Activated CD4-positive, alpha-beta T cell treated with anti-CD3 and anti-CD28 coated beads, Interleukin-2, amount 10 ng/mL, durations not matched to agents 7 days and 5 days (primary cell): Measurements from ENCODE around the gene PDXP. TPM values are rescaled to one million over a fixed set of nuclear protein-coding genes. Genes with fewer than 3 reads are reported as not detected.

Source experiments
- CTCF ChIA-PET: fragments of 350-600 bp; sonication (Branson Sonifier 250); formaldehyde crosslinking; loops from one replicate; lab custom pipeline; 2021; ENCODE audit warnings: antibody characterized with exemption; lab: Charles Lee
- POLR2A ChIA-PET: fragments of 350-600 bp; sonication (Branson Sonifier 250); formaldehyde crosslinking; loops from one replicate; lab custom pipeline; 2021; ENCODE audit warnings: antibody characterized with exemption; lab: Charles Lee
- DNase-seq: peaks from one replicate; pipeline ENCODE4 v3.0.0-alpha.2; 2020
- H3K27ac Mint-ChIP-seq: one replicate; pipeline ENCODE4 v1.8.0; 2021; ENCODE audit warnings: mild to moderate bottlenecking, moderate library complexity, mixed read lengths
- H3K27me3 Mint-ChIP-seq: one replicate; pipeline ENCODE4 v1.8.0; 2021; ENCODE audit warnings: mixed read lengths
- H3K36me3 Mint-ChIP-seq: one replicate; pipeline ENCODE4 v1.8.0; 2021; ENCODE audit warnings: low read depth, mixed read lengths
- H3K4me1 Mint-ChIP-seq: one replicate; pipeline ENCODE4 v1.8.0; 2021; ENCODE audit warnings: mixed read lengths
- H3K4me3 Mint-ChIP-seq: one replicate; pipeline ENCODE4 v1.8.0; 2021; ENCODE audit warnings: mild to moderate bottlenecking, moderate library complexity, mixed read lengths
- H3K9me3 Mint-ChIP-seq: one replicate; pipeline ENCODE4 v1.8.0; 2021; ENCODE audit warnings: mixed read lengths
- total RNA-seq, 2 experiments: library from RNA; stranded (reverse); gene quantifications; one replicate each; pipeline ENCODE4 v1.2.3, GENCODE V29; 2021

The PDXP gene
- total RNA-seq, 2 experiments from 2014 or later = 21.5 to 21.8 TPM

GRCh38 chr22:37621352-37621860 is 37.1 kb upstream of the PDXP start:
- H3K9me3 Mint-ChIP-seq = no peaks in the 10 kb centered on the region
- H3K27ac Mint-ChIP-seq = no peak overlapping the region
- H3K4me3 Mint-ChIP-seq = no peak overlapping the region
- DNase-seq = no peak
- peaks cover 31% of the 10 kb centered on the region for H3K36me3 Mint-ChIP-seq
- POLR2A ChIA-PET = no interaction called here
- peaks cover 21% of the 10 kb centered on the region for H3K4me1 Mint-ChIP-seq
- H3K27me3 Mint-ChIP-seq = no peaks in the 10 kb centered on the region
- CTCF ChIA-PET = interaction anchor here (1.1 to 1.7 kb wide), 4 partner anchors 13 to 74 kb away, joined by 3 to 9 read pairs (median 4); no protein-coding TSS in a partner anchor

- H3K27me3 Mint-ChIP-seq = no peaks in the 10 kb centered on the region
- H3K27ac Mint-ChIP-seq = peak overlapping the region; percentile 81
- POLR2A ChIA-PET = no interaction called here
- H3K4me3 Mint-ChIP-seq = no peak overlapping the region
- peak; percentile 79 for DNase-seq
- H3K36me3 Mint-ChIP-seq = peaks cover 26% of the 10 kb centered on the region
- peaks cover 40% of the 10 kb centered on the region for H3K4me1 Mint-ChIP-seq
- no peaks in the 10 kb centered on the region for H3K9me3 Mint-ChIP-seq
- CTCF ChIA-PET = interaction anchor here (0.8 to 12.6 kb wide), 5 partner anchors 10 to 73 kb away, joined by 3 to 127 read pairs (median 4); partner anchors contain the start of gene SH3BP1
Observed at GRCh38 chr22:37623075-37624016, 35.2 kb upstream of the PDXP start.

GRCh38 chr22:37624017-37624365 is 34.5 kb upstream of the PDXP start:
- DNase-seq = no peak
- no peaks in the 10 kb centered on the region for H3K9me3 Mint-ChIP-seq
- no peaks in the 10 kb centered on the region for H3K27me3 Mint-ChIP-seq
- no peak overlapping the region for H3K4me3 Mint-ChIP-seq
- ChIA-PET CTCF (interaction anchor here (1.0 to 12.6 kb wide), 3 partner anchors 9 to 19 kb away, joined by 4 to 127 read pairs (median 6); partner anchors contain the start of gene SH3BP1), POLR2A (no interaction called here)
- H3K36me3 Mint-ChIP-seq = peaks cover 22% of the 10 kb centered on the region
- H3K27ac Mint-ChIP-seq = no peak overlapping the region
- peaks cover 46% of the 10 kb centered on the region for H3K4me1 Mint-ChIP-seq

GRCh38 chr22:37624876-37625275 is 33.6 kb upstream of the PDXP start:
- Mint-ChIP-seq H3K9me3 (no peaks in the 10 kb centered on the region), H3K4me1 (peaks cover 50% of the 10 kb centered on the region), H3K4me3 (no peak overlapping the region)

GRCh38 chr22:37625737-37626136 is 32.8 kb upstream of the PDXP start:
- ChIA-PET CTCF (interaction anchor here (0.9 to 12.6 kb wide), 7 partner anchors 9 to 58 kb away, joined by 3 to 127 read pairs (median 5); partner anchors contain the start of genes GGA1 and SH3BP1), POLR2A (no interaction called here)
- peaks cover 50% of the 10 kb centered on the region for H3K4me1 Mint-ChIP-seq
- no peak overlapping the region for H3K4me3 Mint-ChIP-seq
- H3K27me3 Mint-ChIP-seq = no peaks in the 10 kb centered on the region
- H3K27ac Mint-ChIP-seq = peak overlapping the region; percentile 89
- DNase-seq = no peak
- H3K36me3 Mint-ChIP-seq = peaks cover 14% of the 10 kb centered on the region
- no peaks in the 10 kb centered on the region for H3K9me3 Mint-ChIP-seq

More at GRCh38 chr22:37624876-37625275, 33.6 kb upstream of the PDXP start:
- no peak for DNase-seq
- no peaks in the 10 kb centered on the region for H3K27me3 Mint-ChIP-seq
- CTCF ChIA-PET = interaction anchor here (0.6 to 12.6 kb wide), 7 partner anchors 8 to 58 kb away, joined by 3 to 127 read pairs (median 5); partner anchors contain the start of gene SH3BP1
- H3K27ac Mint-ChIP-seq = peak overlapping the region; percentile 61
- POLR2A ChIA-PET = no interaction called here
- H3K36me3 Mint-ChIP-seq = peaks cover 19% of the 10 kb centered on the region

GRCh38 chr22:37626144-37626543 is 32.4 kb upstream of the PDXP start:
- no peak overlapping the region for H3K4me3 Mint-ChIP-seq
- no peak for DNase-seq
- peaks cover 14% of the 10 kb centered on the region for H3K36me3 Mint-ChIP-seq
- peak overlapping the region; percentile 89 for H3K27ac Mint-ChIP-seq
- ChIA-PET CTCF (interaction anchor here (0.9 to 12.6 kb wide), 6 partner anchors 10 to 17 kb away, joined by 3 to 127 read pairs (median 7); partner anchors contain the start of genes GGA1 and SH3BP1), POLR2A (interaction anchor here (0.6 kb wide), 1 partner anchor 53 kb away, joined by 11 read pairs; no protein-coding TSS in a partner anchor)
- no peaks in the 10 kb centered on the region for H3K9me3 Mint-ChIP-seq
- peaks cover 51% of the 10 kb centered on the region for H3K4me1 Mint-ChIP-seq
- no peaks in the 10 kb centered on the region for H3K27me3 Mint-ChIP-seq

- Mint-ChIP-seq H3K9me3 (no peaks in the 10 kb centered on the region), H3K4me1 (peaks cover 55% of the 10 kb centered on the region), H3K4me3 (peak overlapping the region; percentile 44), H3K27me3 (no peaks in the 10 kb centered on the region), H3K27ac (peak overlapping the region; percentile 89), H3K36me3 (peaks cover 14% of the 10 kb centered on the region)
- CTCF ChIA-PET = interaction anchor here (0.6 to 12.6 kb wide), 6 partner anchors 10 to 165 kb away, joined by 3 to 127 read pairs (median 8); partner anchors contain the start of genes GGA1, LGALS2 and SH3BP1
- POLR2A ChIA-PET = interaction anchor here (0.6 kb wide), 1 partner anchor 52 kb away, joined by 11 read pairs; no protein-coding TSS in a partner anchor
- DNase-seq = no peak
Observed at GRCh38 chr22:37626556-37627075, 31.9 kb upstream of the PDXP start.

- ChIA-PET POLR2A (interaction anchor here (0.9 to 1.4 kb wide), 2 partner anchors 10 to 16 kb away, joined by 4 to 5 read pairs; no protein-coding TSS in a partner anchor), CTCF (interaction anchor here (0.6 to 12.6 kb wide), 6 partner anchors 10 to 165 kb away, joined by 3 to 127 read pairs (median 8); partner anchors contain the start of genes GGA1, LGALS2 and SH3BP1)
- no peaks in the 10 kb centered on the region for H3K9me3 Mint-ChIP-seq
- peak overlapping the region; percentile 89 for H3K27ac Mint-ChIP-seq
- peaks cover 59% of the 10 kb centered on the region for H3K4me1 Mint-ChIP-seq
- peak overlapping the region; percentile 44 for H3K4me3 Mint-ChIP-seq
- no peaks in the 10 kb centered on the region for H3K27me3 Mint-ChIP-seq
- no peak for DNase-seq
- peaks cover 14% of the 10 kb centered on the region for H3K36me3 Mint-ChIP-seq
Observed at GRCh38 chr22:37627121-37627520, 31.4 kb upstream of the PDXP start.

- H3K27ac Mint-ChIP-seq = peak overlapping the region; percentile 89
- no peaks in the 10 kb centered on the region for H3K9me3 Mint-ChIP-seq
- peaks cover 14% of the 10 kb centered on the region for H3K36me3 Mint-ChIP-seq
- H3K4me3 Mint-ChIP-seq = peak overlapping the region; percentile 44
- peak; percentile 73 for DNase-seq
- peaks cover 60% of the 10 kb centered on the region for H3K4me1 Mint-ChIP-seq
- ChIA-PET CTCF (interaction anchor here (1.0 to 12.6 kb wide), 5 partner anchors 9 to 54 kb away, joined by 4 to 127 read pairs (median 10); partner anchors contain the start of genes GGA1 and SH3BP1), POLR2A (interaction anchor here (0.9 to 1.4 kb wide), 2 partner anchors 9 to 16 kb away, joined by 4 to 5 read pairs; no protein-coding TSS in a partner anchor)
- no peaks in the 10 kb centered on the region for H3K27me3 Mint-ChIP-seq
Observed at GRCh38 chr22:37627545-37627944, 31.0 kb upstream of the PDXP start.

GRCh38 chr22:37628830-37629229 is 29.7 kb upstream of the PDXP start:
- no peak for DNase-seq
- H3K4me1 Mint-ChIP-seq = peaks cover 69% of the 10 kb centered on the region
- H3K27me3 Mint-ChIP-seq = no peaks in the 10 kb centered on the region
- H3K27ac Mint-ChIP-seq = peak overlapping the region; percentile 89
- H3K36me3 Mint-ChIP-seq = peaks cover 12% of the 10 kb centered on the region
- no peaks in the 10 kb centered on the region for H3K9me3 Mint-ChIP-seq
- no peak overlapping the region for H3K4me3 Mint-ChIP-seq
- ChIA-PET POLR2A (no interaction called here), CTCF (interaction anchor here (0.5 to 12.6 kb wide), 7 partner anchors 9 to 67 kb away, joined by 3 to 127 read pairs (median 4); partner anchors contain the start of genes GGA1 and SH3BP1)

- POLR2A ChIA-PET = no interaction called here
- peaks cover 75% of the 10 kb centered on the region for H3K4me1 Mint-ChIP-seq
- H3K4me3 Mint-ChIP-seq = no peak overlapping the region
- H3K27me3 Mint-ChIP-seq = no peaks in the 10 kb centered on the region
- CTCF ChIA-PET = interaction anchor here (1.1 to 12.6 kb wide), 4 partner anchors 13 to 51 kb away, joined by 4 to 127 read pairs (median 8); partner anchors contain the start of genes PDXP and SH3BP1
- H3K27ac Mint-ChIP-seq = peak overlapping the region; percentile 31
- no peaks in the 10 kb centered on the region for H3K9me3 Mint-ChIP-seq
- peaks cover 12% of the 10 kb centered on the region for H3K36me3 Mint-ChIP-seq
- no peak for DNase-seq
Observed at GRCh38 chr22:37629928-37630327, 28.6 kb upstream of the PDXP start.
